Fibroblast of mammary gland (primary cell): ENCODE measurements around the gene MYO1E.

Source experiments
- DNase-seq: peaks from one replicate; pipeline ENCODE4 v3.0.0-alpha.2; 2010; ENCODE audit warnings: low read depth
- H3K4me3 ChIP-seq: 2 replicates; pipeline ENCODE4 v1.5.1; 2011; ENCODE audit warnings: low read depth, mild to moderate bottlenecking, low read length, moderate library complexity; ENCODE audit not compliant: control insufficient read depth
- TF ChIP-seq, protein P1 (sequence below): conservative IDR thresholded peaks from 2 replicates; pipeline ENCODE4 v1.5.1; 2011; ENCODE audit warnings: low read depth, low read length, inconsistent platforms; ENCODE audit not compliant: control insufficient read depth, insufficient read depth

The MYO1E gene

GRCh38 chr15:59217876-59218498, 154.7 kb downstream of the MYO1E start:
- DNase-seq, result no peak
- no peak overlapping the region for H3K4me3 ChIP-seq
- TF ChIP-seq, protein P1, sequence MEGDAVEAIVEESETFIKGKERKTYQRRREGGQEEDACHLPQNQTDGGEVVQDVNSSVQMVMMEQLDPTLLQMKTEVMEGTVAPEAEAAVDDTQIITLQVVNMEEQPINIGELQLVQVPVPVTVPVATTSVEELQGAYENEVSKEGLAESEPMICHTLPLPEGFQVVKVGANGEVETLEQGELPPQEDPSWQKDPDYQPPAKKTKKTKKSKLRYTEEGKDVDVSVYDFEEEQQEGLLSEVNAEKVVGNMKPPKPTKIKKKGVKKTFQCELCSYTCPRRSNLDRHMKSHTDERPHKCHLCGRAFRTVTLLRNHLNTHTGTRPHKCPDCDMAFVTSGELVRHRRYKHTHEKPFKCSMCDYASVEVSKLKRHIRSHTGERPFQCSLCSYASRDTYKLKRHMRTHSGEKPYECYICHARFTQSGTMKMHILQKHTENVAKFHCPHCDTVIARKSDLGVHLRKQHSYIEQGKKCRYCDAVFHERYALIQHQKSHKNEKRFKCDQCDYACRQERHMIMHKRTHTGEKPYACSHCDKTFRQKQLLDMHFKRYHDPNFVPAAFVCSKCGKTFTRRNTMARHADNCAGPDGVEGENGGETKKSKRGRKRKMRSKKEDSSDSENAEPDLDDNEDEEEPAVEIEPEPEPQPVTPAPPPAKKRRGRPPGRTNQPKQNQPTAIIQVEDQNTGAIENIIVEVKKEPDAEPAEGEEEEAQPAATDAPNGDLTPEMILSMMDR, result no peak

GRCh38 chr15:59216911-59217310, 155.8 kb downstream of the MYO1E start:
- TF ChIP-seq, protein P1, result no peak
- H3K4me3 ChIP-seq, result no peak overlapping the region
- DNase-seq, result no peak

DNA sequence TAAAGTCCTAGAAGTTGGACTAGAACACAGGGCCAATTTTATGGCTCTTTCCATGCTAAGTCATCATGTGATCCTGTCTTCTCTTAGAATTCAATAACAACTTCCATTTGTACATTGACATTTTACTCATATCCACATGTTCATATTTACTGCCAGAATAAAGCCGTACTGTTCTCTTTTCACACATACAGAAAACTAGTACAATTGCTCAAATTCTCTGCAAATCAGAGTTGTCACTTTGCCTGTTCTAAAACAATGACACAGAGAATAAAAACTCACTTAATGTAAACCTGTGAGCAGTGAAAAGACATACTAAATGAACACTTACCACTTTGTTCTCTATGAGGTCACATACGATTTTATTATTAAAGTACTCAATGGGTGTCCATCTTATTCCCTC, 162.5 kb downstream of the MYO1E start:
- DNase-seq, result no peak
- no peak overlapping the region for H3K4me3 ChIP-seq
- TF ChIP-seq, protein P1, result no peak

DNA sequence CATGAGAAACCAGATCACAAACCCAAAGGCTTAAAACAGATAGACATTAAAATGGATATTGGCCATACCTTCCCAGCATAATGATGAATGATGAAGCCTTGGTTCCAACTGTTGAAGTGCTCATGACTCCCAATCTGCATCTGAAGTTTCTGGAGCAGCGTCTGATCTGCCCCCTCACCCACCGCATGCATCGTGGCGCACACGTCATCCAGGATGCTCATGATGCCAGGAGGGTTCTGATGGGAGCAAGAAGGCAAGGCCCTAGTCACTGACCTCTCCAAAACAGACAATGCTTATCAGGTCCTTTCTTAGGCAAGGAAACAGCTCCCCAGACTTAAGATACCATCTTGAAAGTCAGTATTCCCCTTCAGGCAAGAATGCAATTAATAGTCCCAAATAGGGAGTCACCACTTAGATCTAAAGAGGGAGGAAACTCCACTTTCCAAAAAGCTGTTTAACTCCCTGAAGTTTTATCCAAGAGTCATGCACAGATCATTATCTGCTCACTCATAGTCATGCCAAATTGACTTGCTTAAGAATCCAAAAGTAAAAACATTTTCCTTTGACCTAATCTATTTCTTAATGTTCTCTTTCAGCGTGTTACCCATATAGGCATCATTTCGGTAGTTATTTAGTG, 163.9 kb downstream of the MYO1E start:
- no peak for DNase-seq
- no peak overlapping the region for H3K4me3 ChIP-seq
- TF ChIP-seq, protein P1, result no peak

DNA sequence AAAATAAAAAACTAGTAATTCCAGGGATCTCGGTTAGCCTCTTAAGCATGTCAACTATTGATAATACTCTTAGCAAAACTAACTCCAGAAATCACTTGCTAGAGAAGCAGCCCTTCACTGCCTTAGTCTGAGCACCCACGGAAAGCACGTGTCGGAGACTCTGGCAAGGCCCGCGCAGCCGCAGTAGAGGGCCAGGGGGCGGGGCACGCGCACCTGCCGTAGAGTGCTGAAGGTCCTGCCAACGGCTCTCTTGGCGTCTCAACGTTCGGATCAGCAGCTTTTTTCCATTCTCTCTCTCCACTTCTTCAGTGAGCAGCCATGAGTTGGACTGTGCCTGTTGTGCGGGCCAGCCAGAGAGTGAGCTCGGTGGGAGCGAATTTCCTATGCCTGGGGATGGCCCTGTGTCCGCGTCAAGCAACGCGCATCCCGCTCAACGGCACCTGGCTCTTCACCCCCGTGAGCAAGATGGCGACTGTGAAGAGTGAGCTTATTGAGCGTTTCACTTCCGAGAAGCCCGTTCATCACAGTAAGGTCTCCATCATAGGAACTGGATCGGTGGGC, 166.0 kb downstream of the MYO1E start, which contains the start of gene LDHAL6B:
Gene LDHAL6B, plus strand, starts transcription at position 221 of the 561 bp plus-strand sequence. Its CDS starts 98 bp downstream, at position 319.
- TF ChIP-seq, protein P1, result no peak
- H3K4me3 ChIP-seq, result no peak within 1 kb of the TSS
- no peak for DNase-seq

- H3K4me3 ChIP-seq, result no peak overlapping the region
- DNase-seq, result no peak
Measured at GRCh38 chr15:59205839-59206622, 166.6 kb downstream of the MYO1E start.

More at GRCh38 chr15:59205839-59206622, 166.6 kb downstream of the MYO1E start:
- TF ChIP-seq, protein P1, result no peak
